H1 (cell line): Measurements from ENCODE around the gene RETNLB. TPM values are rescaled to one million over a fixed set of nuclear protein-coding genes. Genes with fewer than 3 reads are reported as not detected.

Experiments used
- FOSL1 ChIP-seq: IDR thresholded peaks from 2 replicates; pipeline ENCODE4 v1.6.1; 2011; ENCODE audit warnings: mild to moderate bottlenecking, low read depth, low read length, moderate library complexity; ENCODE audit not compliant: insufficient read depth
- JUN ChIP-seq: IDR thresholded peaks from 2 replicates; pipeline ENCODE4 v1.6.1; 2011; ENCODE audit warnings: low read depth, mild to moderate bottlenecking, improper control_type of control experiment, low read length
- KDM5A ChIP-seq: fragments of 200-600 bp; IDR thresholded peaks from 2 replicates; pipeline ENCODE4 v1.7.1; 2012; ENCODE audit warnings: mild to moderate bottlenecking, low read length, inconsistent platforms, mixed read lengths
- MAFK ChIP-seq: IDR thresholded peaks from 2 replicates; pipeline ENCODE4 v1.6.1; 2012; ENCODE audit warnings: low read depth, mild to moderate bottlenecking, improper control_type of control experiment, low read length
- POU5F1 ChIP-seq: IDR thresholded peaks from 2 replicates; pipeline ENCODE4 v1.6.1; 2011; ENCODE audit warnings: low read depth, mild to moderate bottlenecking, low read length, moderate library complexity
- RAD21 ChIP-seq, 2 experiments: IDR thresholded peaks in 1 of 2; conservative IDR thresholded peaks in 1 of 2; 2 replicates each; pipeline ENCODE4 v1.6.1; 2011; ENCODE audit warnings: low read depth in 2 of 2, low read length in 2 of 2, improper control_type of control experiment in 1 of 2, inconsistent platforms in 1 of 2, mild to moderate bottlenecking in 1 of 2, moderate library complexity in 1 of 2
- RFX5 ChIP-seq: IDR thresholded peaks from 2 replicates; pipeline ENCODE4 v1.6.1; 2011; ENCODE audit warnings: low read depth, low read length, improper control_type of control experiment, borderline replicate concordance
- SP4 ChIP-seq: IDR thresholded peaks from 2 replicates; pipeline ENCODE4 v1.6.1; 2012; ENCODE audit warnings: low read length, inconsistent platforms
- TAF1 ChIP-seq: IDR thresholded peaks from 2 replicates; pipeline ENCODE4 v1.6.1; 2011; ENCODE audit warnings: mild to moderate bottlenecking, low read depth, low read length
- polyA plus RNA-seq, 7 experiments: library from polyadenylated mRNA; depleted of rRNA in 3 of 7; stranded (reverse) in 5 of 7; unstranded in 2 of 7; fragments of >200 nt in 5 of 7; fragments of 200-250 nt in 2 of 7; gene quantifications; 1 replicate in 5 of 7; 2 replicates in 1 of 7; 4 replicates in 1 of 7; pipeline versions ENCODE4 v1.2.1 to v1.2.3, GENCODE V29; 2011 to 2013; ENCODE audit warnings: missing spikeins in 2 of 7, mixed read lengths in 2 of 7
- total RNA-seq: library from RNA; stranded (reverse); fragmentation: NEBNext Ultra II Directional; extraction: Animal tissue kit (Norgen Biotek cat#: 25700); gene quantifications from 2 replicates; pipeline ENCODE4 v1.2.1, GENCODE V29; 2021
- TF ChIP-seq, protein P1 (sequence below): fragments of 300-600 bp; sonication (generic); IDR thresholded peaks from 2 replicates; pipeline ENCODE4 v1.7.1; 2012; ENCODE audit warnings: low read length, moderate library complexity, mild to moderate bottlenecking, inconsistent platforms; ENCODE audit not compliant: insufficient replicate concordance

Gene RETNLB
- total and polyA plus RNA-seq, 2 of the 8 experiments (the other 6 are each of a cell fraction or from before 2014, with no cell fraction given), result not detected

DNA sequence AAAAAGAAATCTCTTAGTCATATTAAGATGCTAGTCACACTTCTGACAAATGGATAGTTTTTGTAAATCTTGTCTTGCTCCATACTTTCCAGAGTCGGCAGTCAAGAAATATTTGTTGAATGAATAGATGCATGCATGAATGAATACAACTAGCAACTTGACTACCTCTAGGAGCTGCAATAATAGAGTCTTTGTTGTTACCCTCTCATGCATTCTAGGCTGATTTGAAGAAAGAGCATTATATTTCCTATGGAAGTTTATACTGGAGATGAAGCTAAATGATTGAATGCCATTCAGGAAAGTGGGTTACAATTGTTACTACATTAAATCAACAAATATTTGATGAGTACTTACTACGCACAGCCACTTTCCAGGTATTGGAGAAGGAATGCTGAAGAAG is 47.2 kb upstream of the RETNLB start (continued):
- TF ChIP-seq, protein P1, sequence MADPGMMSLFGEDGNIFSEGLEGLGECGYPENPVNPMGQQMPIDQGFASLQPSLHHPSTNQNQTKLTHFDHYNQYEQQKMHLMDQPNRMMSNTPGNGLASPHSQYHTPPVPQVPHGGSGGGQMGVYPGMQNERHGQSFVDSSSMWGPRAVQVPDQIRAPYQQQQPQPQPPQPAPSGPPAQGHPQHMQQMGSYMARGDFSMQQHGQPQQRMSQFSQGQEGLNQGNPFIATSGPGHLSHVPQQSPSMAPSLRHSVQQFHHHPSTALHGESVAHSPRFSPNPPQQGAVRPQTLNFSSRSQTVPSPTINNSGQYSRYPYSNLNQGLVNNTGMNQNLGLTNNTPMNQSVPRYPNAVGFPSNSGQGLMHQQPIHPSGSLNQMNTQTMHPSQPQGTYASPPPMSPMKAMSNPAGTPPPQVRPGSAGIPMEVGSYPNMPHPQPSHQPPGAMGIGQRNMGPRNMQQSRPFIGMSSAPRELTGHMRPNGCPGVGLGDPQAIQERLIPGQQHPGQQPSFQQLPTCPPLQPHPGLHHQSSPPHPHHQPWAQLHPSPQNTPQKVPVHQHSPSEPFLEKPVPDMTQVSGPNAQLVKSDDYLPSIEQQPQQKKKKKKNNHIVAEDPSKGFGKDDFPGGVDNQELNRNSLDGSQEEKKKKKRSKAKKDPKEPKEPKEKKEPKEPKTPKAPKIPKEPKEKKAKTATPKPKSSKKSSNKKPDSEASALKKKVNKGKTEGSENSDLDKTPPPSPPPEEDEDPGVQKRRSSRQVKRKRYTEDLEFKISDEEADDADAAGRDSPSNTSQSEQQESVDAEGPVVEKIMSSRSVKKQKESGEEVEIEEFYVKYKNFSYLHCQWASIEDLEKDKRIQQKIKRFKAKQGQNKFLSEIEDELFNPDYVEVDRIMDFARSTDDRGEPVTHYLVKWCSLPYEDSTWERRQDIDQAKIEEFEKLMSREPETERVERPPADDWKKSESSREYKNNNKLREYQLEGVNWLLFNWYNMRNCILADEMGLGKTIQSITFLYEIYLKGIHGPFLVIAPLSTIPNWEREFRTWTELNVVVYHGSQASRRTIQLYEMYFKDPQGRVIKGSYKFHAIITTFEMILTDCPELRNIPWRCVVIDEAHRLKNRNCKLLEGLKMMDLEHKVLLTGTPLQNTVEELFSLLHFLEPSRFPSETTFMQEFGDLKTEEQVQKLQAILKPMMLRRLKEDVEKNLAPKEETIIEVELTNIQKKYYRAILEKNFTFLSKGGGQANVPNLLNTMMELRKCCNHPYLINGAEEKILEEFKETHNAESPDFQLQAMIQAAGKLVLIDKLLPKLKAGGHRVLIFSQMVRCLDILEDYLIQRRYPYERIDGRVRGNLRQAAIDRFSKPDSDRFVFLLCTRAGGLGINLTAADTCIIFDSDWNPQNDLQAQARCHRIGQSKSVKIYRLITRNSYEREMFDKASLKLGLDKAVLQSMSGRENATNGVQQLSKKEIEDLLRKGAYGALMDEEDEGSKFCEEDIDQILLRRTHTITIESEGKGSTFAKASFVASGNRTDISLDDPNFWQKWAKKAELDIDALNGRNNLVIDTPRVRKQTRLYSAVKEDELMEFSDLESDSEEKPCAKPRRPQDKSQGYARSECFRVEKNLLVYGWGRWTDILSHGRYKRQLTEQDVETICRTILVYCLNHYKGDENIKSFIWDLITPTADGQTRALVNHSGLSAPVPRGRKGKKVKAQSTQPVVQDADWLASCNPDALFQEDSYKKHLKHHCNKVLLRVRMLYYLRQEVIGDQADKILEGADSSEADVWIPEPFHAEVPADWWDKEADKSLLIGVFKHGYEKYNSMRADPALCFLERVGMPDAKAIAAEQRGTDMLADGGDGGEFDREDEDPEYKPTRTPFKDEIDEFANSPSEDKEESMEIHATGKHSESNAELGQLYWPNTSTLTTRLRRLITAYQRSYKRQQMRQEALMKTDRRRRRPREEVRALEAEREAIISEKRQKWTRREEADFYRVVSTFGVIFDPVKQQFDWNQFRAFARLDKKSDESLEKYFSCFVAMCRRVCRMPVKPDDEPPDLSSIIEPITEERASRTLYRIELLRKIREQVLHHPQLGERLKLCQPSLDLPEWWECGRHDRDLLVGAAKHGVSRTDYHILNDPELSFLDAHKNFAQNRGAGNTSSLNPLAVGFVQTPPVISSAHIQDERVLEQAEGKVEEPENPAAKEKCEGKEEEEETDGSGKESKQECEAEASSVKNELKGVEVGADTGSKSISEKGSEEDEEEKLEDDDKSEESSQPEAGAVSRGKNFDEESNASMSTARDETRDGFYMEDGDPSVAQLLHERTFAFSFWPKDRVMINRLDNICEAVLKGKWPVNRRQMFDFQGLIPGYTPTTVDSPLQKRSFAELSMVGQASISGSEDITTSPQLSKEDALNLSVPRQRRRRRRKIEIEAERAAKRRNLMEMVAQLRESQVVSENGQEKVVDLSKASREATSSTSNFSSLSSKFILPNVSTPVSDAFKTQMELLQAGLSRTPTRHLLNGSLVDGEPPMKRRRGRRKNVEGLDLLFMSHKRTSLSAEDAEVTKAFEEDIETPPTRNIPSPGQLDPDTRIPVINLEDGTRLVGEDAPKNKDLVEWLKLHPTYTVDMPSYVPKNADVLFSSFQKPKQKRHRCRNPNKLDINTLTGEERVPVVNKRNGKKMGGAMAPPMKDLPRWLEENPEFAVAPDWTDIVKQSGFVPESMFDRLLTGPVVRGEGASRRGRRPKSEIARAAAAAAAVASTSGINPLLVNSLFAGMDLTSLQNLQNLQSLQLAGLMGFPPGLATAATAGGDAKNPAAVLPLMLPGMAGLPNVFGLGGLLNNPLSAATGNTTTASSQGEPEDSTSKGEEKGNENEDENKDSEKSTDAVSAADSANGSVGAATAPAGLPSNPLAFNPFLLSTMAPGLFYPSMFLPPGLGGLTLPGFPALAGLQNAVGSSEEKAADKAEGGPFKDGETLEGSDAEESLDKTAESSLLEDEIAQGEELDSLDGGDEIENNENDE, result no peak
- TF ChIP-seq SP4, result no peak
- no peak for TF ChIP-seq RAD21 (IDR thresholded peaks at IDR 0.05 in 1 of 2, conservative IDR thresholded peaks at IDR 0.05 in 1 of 2; ENCODE audit: low read depth in 2 of 2, low read length in 2 of 2)
- no peak for TF ChIP-seq KDM5A
- TF ChIP-seq POU5F1, result no peak
- TF ChIP-seq TAF1, result no peak
- TF ChIP-seq RFX5, result no peak
- TF ChIP-seq MAFK, result no peak
- TF ChIP-seq JUN, result no peak
- TF ChIP-seq FOSL1, result no peak
